Endothelial cell of umbilical vein (primary cell): ENCODE measurements around the gene RNLS. TPM values are rescaled to one million over a fixed set of nuclear protein-coding genes. Genes with fewer than 3 reads are reported as not detected.

Source experiments
- BruUV-seq: library from RNA; stranded (reverse); fragments of 400-500 nt; replicated peaks from 2 replicates; lab custom pipeline; 2021; lab: Mats Ljungman, UMichigan
- CTCF ChIA-PET: fragments of 300-600, 350-600 bp; sonication (Branson Sonifier 250); formaldehyde crosslinking; loops from one replicate; lab custom pipeline; 2021; ENCODE audit warnings: antibody characterized with exemption, inconsistent platforms; lab: Charles Lee
- POLR2A ChIA-PET: fragments of 300-600, 350-600 bp; sonication (Branson Sonifier 250); formaldehyde crosslinking; loops from one replicate; lab custom pipeline; 2021; ENCODE audit warnings: antibody characterized with exemption, inconsistent platforms; lab: Charles Lee
- DNase-seq: peaks from one replicate; pipeline ENCODE4 v3.0.0-alpha.2; 2011; ENCODE audit warnings: low read depth, low spot score
- FAIRE-seq: peaks from 2 replicates; lab custom pipeline; 2011; peaks lifted over from hg19 to GRCh38; lab: Jason Lieb, UNC
- H2AFZ ChIP-seq: 2 replicates; pipeline ENCODE4 v1.6.0; 2012; ENCODE audit warnings: low read depth, low read length, control low read depth, inconsistent platforms
- H3K27ac ChIP-seq: 2 replicates; pipeline ENCODE4 v1.5.1; 2011; ENCODE audit warnings: low read depth, mild to moderate bottlenecking, control low read depth, low read length, moderate library complexity; ENCODE audit not compliant: insufficient read depth
- H3K27me3 ChIP-seq, 2 experiments: 2 replicates each; pipeline versions ENCODE4 v1.6.0 to v1.6.1; 2011; ENCODE audit warnings: low read length in 2 of 2, mixed read lengths in 1 of 2; ENCODE audit not compliant: control insufficient read depth in 2 of 2, insufficient read depth in 2 of 2
- H3K36me3 ChIP-seq, 2 experiments: 2 replicates in 1 of 2; 3 replicates in 1 of 2; pipeline ENCODE4 v1.5.1; 2011; ENCODE audit warnings: low read length in 2 of 2, mild to moderate bottlenecking in 1 of 2, moderate library complexity in 1 of 2; ENCODE audit not compliant: control insufficient read depth in 2 of 2, insufficient read depth in 2 of 2; ENCODE audit errors: extremely low read depth in 1 of 2
- H3K4me1 ChIP-seq: 3 replicates; pipeline ENCODE4 v1.5.1; 2011; ENCODE audit warnings: mild to moderate bottlenecking, low read length; ENCODE audit not compliant: control insufficient read depth, insufficient read depth; ENCODE audit errors: extremely low read depth
- H3K4me2 ChIP-seq: 2 replicates; pipeline ENCODE4 v1.6.1; 2011; ENCODE audit warnings: low read length, control low read depth, mixed read lengths; ENCODE audit not compliant: insufficient read depth
- H3K4me3 ChIP-seq, 3 experiments: fragments of 200-600 bp in 1 of 3; sonication (generic), shearing (Covaris generic) in 1 of 3; replicated peaks in 1 of 3; 2 replicates each; pipeline ENCODE4 v1.5.1; 2011 to 2016; ENCODE audit warnings: control low read depth in 3 of 3, low read length in 3 of 3, mild to moderate bottlenecking in 2 of 3, inconsistent platforms in 1 of 3, low read depth in 1 of 3, moderate library complexity in 1 of 3; ENCODE audit not compliant: insufficient read depth in 1 of 3
- H3K79me2 ChIP-seq: 2 replicates; pipeline ENCODE4 v1.6.0; 2012; ENCODE audit warnings: low read length, inconsistent platforms; ENCODE audit not compliant: control insufficient read depth, insufficient read depth
- H3K9ac ChIP-seq: replicated peaks from 2 replicates; pipeline ENCODE3; 2011; ENCODE audit warnings: low read length, control low read depth; ENCODE audit not compliant: insufficient read depth; ENCODE audit errors: extremely low read depth
- H3K9me1 ChIP-seq: replicated peaks from 3 replicates; pipeline ENCODE4 v1.6.0; 2011; ENCODE audit warnings: mild to moderate bottlenecking, low read length; ENCODE audit not compliant: control insufficient read depth, insufficient read depth; ENCODE audit errors: extremely low read depth
- H3K9me3 ChIP-seq: replicated peaks from 2 replicates; pipeline ENCODE4 v1.5.1; 2012; ENCODE audit warnings: low read length, inconsistent platforms; ENCODE audit not compliant: control insufficient read depth, insufficient read depth
- H4K20me1 ChIP-seq: replicated peaks from 2 replicates; pipeline ENCODE3; 2011; ENCODE audit warnings: mild to moderate bottlenecking, low read length; ENCODE audit not compliant: control insufficient read depth, insufficient read depth; ENCODE audit errors: extremely low read depth
- CTCF ChIP-seq, 2 donors: IDR thresholded peaks; 1 replicate in 1 of 2; 2 replicates in 1 of 2; pipeline ENCODE4 v1.5.1; 2011; ENCODE audit warnings: low read length in 2 of 2, mild to moderate bottlenecking in 2 of 2, moderate library complexity in 2 of 2, control low read depth in 1 of 2, inconsistent platforms in 1 of 2, low read depth in 1 of 2; ENCODE audit not compliant: insufficient read depth in 1 of 2; ENCODE audit errors: extremely low read depth in 1 of 2
- EZH2 ChIP-seq: IDR thresholded peaks from 2 replicates; pipeline ENCODE4 v1.6.1; 2012; ENCODE audit warnings: borderline replicate concordance, low read depth, mild to moderate bottlenecking, moderate library complexity, low read length, inconsistent platforms; ENCODE audit not compliant: severe bottlenecking
- FOS ChIP-seq: IDR thresholded peaks from 2 replicates; pipeline ENCODE4 v1.6.1; 2011; ENCODE audit warnings: mild to moderate bottlenecking, low read length, moderate library complexity, borderline replicate concordance; ENCODE audit not compliant: insufficient read depth
- POLR2AphosphoS5 ChIP-seq: IDR thresholded peaks from 2 replicates; pipeline ENCODE4 v1.6.1; 2012; ENCODE audit warnings: low read depth, mild to moderate bottlenecking, control low read depth, low read length, moderate library complexity; ENCODE audit not compliant: insufficient read depth
- dilution Hi-C: fragments of 300-500 bp; cut with MboI; formaldehyde crosslinking; loops from one replicate; pipeline ENCODE4 v1.15.0; 2019; ENCODE audit warnings: low sequenced_read_pairs; ENCODE audit not compliant: extremely low pct_ligation_motif_present
- intact Hi-C: fragments of 100-400 bp; cut with micrococcal nuclease; formaldehyde crosslinking; loops from one replicate; pipeline ENCODE4 v1.10.0; 2022
- polyA plus RNA-seq, 4 experiments: library from polyadenylated mRNA; depleted of rRNA in 3 of 4; stranded (reverse) in 3 of 4; unstranded in 1 of 4; fragments of >200 nt; gene quantifications; 2 replicates each; pipeline versions ENCODE4 v1.2.1 to v1.2.3, GENCODE V29; 2011 to 2012; ENCODE audit warnings: missing spikeins in 1 of 4
- total RNA-seq: library from RNA; stranded (reverse); gene quantifications from 2 replicates; pipeline ENCODE4 v1.2.3, GENCODE V29; 2021

The RNLS gene
- total and polyA plus RNA-seq, 2 donors (not counting 3 experiments of a cell fraction or from before 2014, with no cell fraction given) = 2.5 to 4.6 TPM

GRCh38 chr10:88232983-88233543, 350.1 kb downstream of the RNLS start:
- FAIRE-seq = no peak
- dilution Hi-C loops = no loop called here
- BruUV-seq = no TSS peak

More at GRCh38 chr10:88232983-88233543, 350.1 kb downstream of the RNLS start:
- no peaks in the 10 kb centered on the region for H3K36me3 ChIP-seq
- H4K20me1 ChIP-seq = no peaks in the 10 kb centered on the region
- H3K9me3 ChIP-seq = no peaks in the 10 kb centered on the region
- CTCF ChIA-PET = no interaction called here
- no peaks in the 10 kb centered on the region for H3K79me2 ChIP-seq
- H3K4me2 ChIP-seq = no peak overlapping the region
- no peak overlapping the region for H3K9ac ChIP-seq
- no peak overlapping the region for H2AFZ ChIP-seq
- no peaks in the 10 kb centered on the region for H3K9me1 ChIP-seq
- H3K27ac ChIP-seq = no peak overlapping the region
- H3K27me3 ChIP-seq = peaks cover 0 to 1% of the 10 kb centered on the region in 2 experiments
- H3K4me3 ChIP-seq = no peak overlapping the region
- TF ChIP-seq CTCF (IDR thresholded peaks at IDR 0.05; ENCODE audit: extremely low read depth in 1 of 2, insufficient read depth in 1 of 2, low read depth in 1 of 2, low read length in 2 of 2) (no peak), POLR2AphosphoS5 (no peak), FOS (no peak), EZH2 (no peak)
- intact Hi-C loops = no loop called here
- H3K4me1 ChIP-seq = no peaks in the 10 kb centered on the region
- DNase-seq = no peak
- POLR2A ChIA-PET = no interaction called here
